ENCODE data around the gene TMEFF2. TPM values are rescaled to one million over a fixed set of nuclear protein-coding genes. Genes with fewer than 3 reads are reported as not detected.

Gene TMEFF2
- total and polyA plus RNA-seq, 10 of the 15 experiments (the other 5 are each of a cell fraction or from before 2014, with no cell fraction given), result not detected

- TF ChIP-seq E4F1 (IDR thresholded peaks at IDR 0.05; ENCODE audit: borderline replicate concordance, partially characterized antibody), result no peak
- no peak for TF ChIP-seq PAX5 (IDR thresholded peaks at IDR 0.05; ENCODE audit: borderline replicate concordance, low read depth, low read length)
- no peak for TF ChIP-seq CEBPB (IDR thresholded peaks at IDR 0.05; ENCODE audit: borderline replicate concordance in 1 of 2, low read depth in 2 of 2, low read length in 2 of 2)
- no peak for TF ChIP-seq JUND (IDR thresholded peaks at IDR 0.05; ENCODE audit: low read depth, low read length)
- TF ChIP-seq SP1 (IDR thresholded peaks at IDR 0.05; ENCODE audit: low read depth, low read length), result no peak
- TF ChIP-seq MTA2 (IDR thresholded peaks at IDR 0.05; ENCODE audit: low read depth), result no peak
- TF ChIP-seq TCF3 (IDR thresholded peaks at IDR 0.05; ENCODE audit: borderline replicate concordance, insufficient read depth, low read depth, low read length), result no peak
- no peak for TF ChIP-seq RCOR1 (conservative IDR thresholded peaks at IDR 0.05; ENCODE audit: low read depth, low read length)
Measured at GRCh38 chr2:192011196-192011595, 183.5 kb downstream of the TMEFF2 start (continued).

- ChIA-PET CTCF (interaction anchor here (0.9 to 3.1 kb wide), 3 partner anchors 138 to 152 kb away, joined by 3 to 15 read pairs (median 4); no protein-coding TSS in a partner anchor), POLR2A (no interaction called here), SMC1A (ENCODE audit: uncharacterized antibody, unreplicated experiment) (interaction anchor here (1.0 to 2.4 kb wide), 8 partner anchors 10 to 152 kb away, joined by 3 to 10 read pairs (median 5); no protein-coding TSS in a partner anchor), RAD21 (ENCODE audit: unreplicated experiment) (interaction anchor here (1.0 to 1.4 kb wide), 3 partner anchors 77 to 152 kb away, joined by 3 to 6 read pairs (median 3); no protein-coding TSS in a partner anchor)
- intact Hi-C loops (cut with micrococcal nuclease; ENCODE audit: unreplicated experiment) (no loop called here), in situ Hi-C loops (cut with MboI) (no loop called here)
- Histone ChIP-seq H3K4me2 (ENCODE audit: control insufficient read depth, insufficient read depth) (no peak overlapping the region), H3K9me3 (replicated peaks; ENCODE audit: control insufficient read depth, insufficient read depth, low read length) (no peaks in the 10 kb centered on the region), H3K9ac (ENCODE audit: control insufficient read depth, insufficient read depth, low read length) (no peak overlapping the region), H3K4me3 (no peak overlapping the region), H4K20me1 (ENCODE audit: control insufficient read depth, insufficient read depth) (no peaks in the 10 kb centered on the region), H3K4me1 (ENCODE audit: control insufficient read depth, insufficient read depth, low read length) (peaks cover 7% of the 10 kb centered on the region), H3K27me3 (replicated peaks in 1 of 2; ENCODE audit: control insufficient read depth in 2 of 2, insufficient read depth in 2 of 2, low read length in 1 of 2) (no peaks in the 10 kb centered on the region), H3K36me3 (ENCODE audit: control insufficient read depth in 2 of 2, insufficient read depth in 2 of 2, low read length in 1 of 2) (no peaks in the 10 kb centered on the region), H3K27ac (ENCODE audit: control insufficient read depth, insufficient read depth) (no peak overlapping the region), H2AFZ (ENCODE audit: control insufficient read depth, low read depth, low read length) (peak overlapping the region; percentile 41; the same call in 1 of the 2 replicates), H3K79me2 (ENCODE audit: control insufficient read depth, insufficient read depth, low read length) (no peaks in the 10 kb centered on the region)
- FAIRE-seq (no peak), DNase-seq (ENCODE audit: low read depth, low spot score) (no peak), ATAC-seq (no peak)
- no peak for TF ChIP-seq TCF7 (IDR thresholded peaks at IDR 0.05; ENCODE audit: borderline replicate concordance)
- 20% methylated on average over 5 of the region's 5 CpGs for WGBS (ENCODE audit: insufficient coverage, insufficient replicate concordance, low lambda C conversion rate, missing lambda C conversion rate)
- BruUV-seq (replicated peaks), result no TSS peak
Measured at GRCh38 chr2:192010073-192010472, 184.7 kb downstream of the TMEFF2 start.
